GM18511 (cell line): ENCODE data around the gene CNTF.

Experiments used
- ATAC-seq: cut with Tn5 transposase; IDR thresholded peaks from one replicate; pipeline ENCODE4 v1.9.1; 2021; ENCODE audit warnings: mild to moderate bottlenecking, moderate library complexity; ENCODE audit not compliant: unreplicated experiment

Gene CNTF

DNA sequence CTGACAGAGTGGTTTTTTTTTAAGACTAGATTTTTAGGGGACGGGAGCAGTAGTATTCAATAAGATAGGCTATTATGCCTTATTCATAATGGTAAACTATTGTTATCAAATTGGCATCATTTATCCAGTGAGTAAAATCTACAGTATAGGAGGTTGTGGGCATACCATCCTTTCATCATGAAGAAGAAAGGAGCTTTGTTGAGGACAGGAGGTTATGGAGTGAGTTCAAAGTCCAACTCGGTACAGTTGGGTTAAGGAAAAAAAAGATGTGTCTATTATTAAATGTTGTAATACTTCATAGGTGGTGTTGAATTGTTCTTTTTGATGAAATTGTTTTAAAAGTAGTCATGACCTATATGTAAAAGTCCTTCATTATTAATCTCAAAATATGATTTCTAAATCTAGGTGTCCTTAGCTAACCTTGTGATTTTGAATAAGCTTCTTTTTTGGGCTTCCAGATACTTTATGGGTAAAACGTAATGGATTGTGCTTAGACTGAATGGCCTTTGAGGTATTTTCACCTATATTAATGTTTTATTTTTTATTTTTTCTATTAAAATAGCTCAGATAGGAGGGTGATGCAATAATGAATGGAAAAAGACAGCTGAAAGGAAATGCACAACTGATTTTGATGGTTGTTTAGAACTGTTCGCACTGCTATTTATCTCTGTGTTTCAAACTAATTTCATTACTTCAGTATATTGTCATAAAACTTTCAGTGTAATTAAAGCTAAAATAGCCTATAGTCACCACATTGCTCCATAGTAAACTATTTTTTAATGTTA, 15.3 kb upstream of the CNTF start:
- no peak for ATAC-seq

GRCh38 chr11:58608331-58608730, 14.1 kb upstream of the CNTF start:
- ATAC-seq = no peak

GRCh38 chr11:58609723-58610122, 12.7 kb upstream of the CNTF start:
- no peak for ATAC-seq

- ATAC-seq = no peak
Observed at GRCh38 chr11:58613228-58613627, 9.2 kb upstream of the CNTF start.

DNA sequence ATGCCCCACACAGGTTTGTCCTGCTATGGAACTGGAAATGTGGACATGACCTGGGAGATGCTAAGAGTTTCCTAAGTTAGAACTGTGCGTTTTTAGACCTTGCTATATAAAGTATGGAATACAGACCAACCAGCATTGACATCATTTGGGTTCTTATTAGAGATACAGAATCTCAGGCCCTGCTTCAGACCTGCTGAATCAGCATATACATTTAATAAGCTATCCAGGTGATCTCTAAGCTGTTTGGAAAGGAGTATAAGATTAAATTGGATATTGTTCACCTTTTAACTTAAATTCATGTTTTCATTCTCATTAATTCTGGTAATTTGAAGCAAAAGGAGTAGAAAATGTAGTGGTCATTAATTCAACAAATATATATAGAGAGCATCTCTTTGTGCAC, 6.9 kb upstream of the CNTF start:
- no peak for ATAC-seq

GRCh38 chr11:58616594-58616993, 5.9 kb upstream of the CNTF start:
- no peak for ATAC-seq

- ATAC-seq = no peak
Observed at GRCh38 chr11:58617976-58618557, 4.4 kb upstream of the CNTF start.

DNA sequence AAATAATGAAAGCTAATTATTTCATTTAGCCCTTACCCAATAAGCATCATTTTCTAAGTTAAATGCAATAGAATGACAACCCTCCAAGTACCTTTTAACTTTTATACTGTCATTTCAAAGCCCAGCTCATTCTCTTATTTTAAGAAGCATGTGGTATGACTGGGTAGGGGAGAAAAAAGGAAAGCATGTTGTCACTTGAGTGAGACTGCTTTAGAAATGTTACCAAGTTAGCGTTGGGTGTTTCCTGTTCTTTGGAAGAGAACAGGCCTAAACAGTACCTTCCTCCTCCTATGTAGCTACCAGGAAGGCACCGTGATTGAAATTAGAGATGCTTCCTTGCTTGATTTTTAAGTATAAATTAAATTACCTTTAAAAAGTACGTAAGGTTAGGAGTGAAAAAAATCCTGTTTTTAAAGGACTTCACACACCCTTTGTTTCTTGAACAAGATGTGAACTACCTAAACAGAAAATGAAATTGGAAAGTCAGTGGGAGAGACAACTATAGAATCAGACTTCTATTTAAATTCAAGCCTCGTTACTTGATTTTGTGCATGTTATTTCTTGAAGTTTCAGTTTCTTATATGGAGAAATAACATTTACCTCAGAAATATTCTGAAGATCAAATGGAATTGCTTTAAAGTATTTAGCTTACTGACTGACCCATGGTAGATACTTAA, 741 bp upstream of the CNTF start:
- ATAC-seq = no peak

- no peak for ATAC-seq
Observed at GRCh38 chr11:58625086-58625485, 2.6 kb downstream of the CNTF start.

DNA sequence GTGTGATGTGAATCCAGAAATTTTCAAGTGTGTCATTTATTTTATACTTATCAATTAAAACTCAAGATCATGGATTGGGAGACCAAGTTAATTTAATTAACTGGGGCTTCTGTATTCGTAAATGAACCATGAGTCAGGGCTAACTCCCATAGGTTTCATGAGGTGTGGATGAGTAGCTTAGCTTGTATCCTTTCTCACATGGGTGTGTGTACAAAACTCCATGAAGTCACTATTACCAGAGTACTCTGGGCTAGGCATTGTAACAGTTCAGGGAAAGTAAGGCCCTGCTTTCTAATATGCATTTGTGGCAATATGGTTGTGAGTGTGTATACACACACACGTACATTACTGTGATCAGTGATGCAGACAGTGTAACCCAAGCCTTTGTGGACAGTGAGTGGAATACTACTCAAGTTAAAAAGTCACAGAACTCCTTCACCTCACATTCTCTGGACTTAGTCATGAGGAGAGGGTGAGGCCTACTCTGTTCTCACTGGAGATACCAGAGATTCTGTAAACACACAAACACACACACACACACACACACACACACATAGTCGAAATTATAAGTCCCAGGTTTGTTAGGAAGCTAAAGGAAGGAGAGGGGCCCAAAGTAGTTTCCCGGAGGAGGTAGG, 3.5 kb downstream of the CNTF start:
- ATAC-seq = no peak

DNA sequence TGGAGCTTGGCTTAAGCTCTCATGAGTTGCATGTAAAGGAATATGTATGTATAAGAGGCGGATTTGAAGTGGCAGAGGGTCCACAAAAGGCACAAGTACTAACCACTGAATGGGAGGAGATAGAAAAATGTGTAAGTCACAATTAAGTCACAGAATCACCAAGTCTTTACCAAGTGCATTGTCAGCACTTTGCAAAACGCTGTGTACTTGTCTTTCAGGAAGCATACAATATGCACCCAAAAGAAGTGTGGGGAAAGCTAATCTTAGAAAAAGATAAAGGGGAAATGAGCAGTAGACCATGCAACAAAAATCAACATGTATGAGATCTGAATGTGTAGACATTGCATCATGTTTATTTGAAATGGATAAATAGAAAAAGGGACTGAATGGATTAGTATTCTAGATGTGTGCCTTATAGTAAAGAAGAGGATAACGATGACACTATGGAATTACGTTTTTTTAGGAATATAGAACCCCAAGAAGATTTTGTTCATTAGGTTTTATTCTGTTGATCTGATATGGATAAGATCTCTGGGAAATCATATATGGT, 4.5 kb downstream of the CNTF start:
- no peak for ATAC-seq

DNA sequence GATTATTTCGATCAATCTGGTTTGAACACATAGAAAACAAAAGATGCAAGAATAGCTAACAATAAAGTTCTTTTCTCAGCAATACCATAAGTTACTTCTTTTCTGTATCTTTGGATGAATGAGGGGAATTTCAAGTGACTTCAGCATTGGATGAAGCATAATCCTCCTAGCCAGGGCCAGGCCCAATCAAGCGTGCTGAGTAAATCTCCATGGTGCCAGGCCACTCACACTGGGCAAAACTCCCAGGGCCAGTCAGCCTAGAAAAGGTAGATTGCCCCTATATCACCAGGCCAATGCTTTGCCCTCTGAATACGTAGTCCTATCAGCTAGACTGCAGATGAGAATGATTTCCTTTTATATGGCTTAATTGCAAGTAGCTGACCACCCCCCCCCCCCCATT, 6.0 kb downstream of the CNTF start:
- no peak for ATAC-seq

- ATAC-seq = peak; percentile 63
Observed at GRCh38 chr11:58629857-58630256, 7.4 kb downstream of the CNTF start.

DNA sequence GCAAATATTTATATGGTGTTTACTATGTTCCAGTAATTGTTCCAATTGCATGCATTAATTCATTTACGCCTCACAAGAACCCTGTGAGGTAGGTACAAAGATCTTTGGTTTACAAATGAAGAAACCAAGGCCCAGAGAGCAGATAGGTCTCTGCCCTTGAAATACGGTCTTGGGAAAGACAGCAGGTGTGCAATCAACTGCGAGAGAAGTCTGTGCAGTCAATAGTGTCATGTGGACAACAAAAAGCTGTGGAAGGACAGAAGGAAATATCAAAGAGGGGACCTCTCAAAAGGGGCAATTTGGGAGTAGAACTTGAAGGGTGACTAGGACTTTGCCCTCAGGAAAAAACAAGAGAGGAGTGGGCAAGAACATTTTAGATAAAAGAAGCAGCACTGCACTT, 8.9 kb downstream of the CNTF start:
- ATAC-seq = no peak

DNA sequence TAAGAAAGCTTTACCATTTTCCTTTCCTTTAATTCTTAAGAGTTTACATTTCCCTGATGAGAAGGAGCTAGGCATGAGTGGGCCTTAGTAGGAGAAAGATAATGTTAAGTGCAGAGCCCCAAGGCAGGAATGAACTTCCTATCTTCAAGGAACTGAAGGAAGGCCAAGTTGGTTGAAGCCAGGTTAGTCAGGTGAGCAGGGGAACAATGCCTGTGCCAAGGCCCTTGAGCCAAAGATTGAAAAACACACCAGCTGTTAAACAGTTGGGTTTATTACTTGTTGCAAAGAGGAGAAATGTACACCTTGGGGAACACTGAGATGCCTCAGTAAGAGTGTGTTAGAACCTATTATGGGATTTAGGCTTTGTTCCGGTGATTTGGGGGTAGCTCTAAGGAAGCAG, 10.0 kb downstream of the CNTF start:
- ATAC-seq = no peak

DNA sequence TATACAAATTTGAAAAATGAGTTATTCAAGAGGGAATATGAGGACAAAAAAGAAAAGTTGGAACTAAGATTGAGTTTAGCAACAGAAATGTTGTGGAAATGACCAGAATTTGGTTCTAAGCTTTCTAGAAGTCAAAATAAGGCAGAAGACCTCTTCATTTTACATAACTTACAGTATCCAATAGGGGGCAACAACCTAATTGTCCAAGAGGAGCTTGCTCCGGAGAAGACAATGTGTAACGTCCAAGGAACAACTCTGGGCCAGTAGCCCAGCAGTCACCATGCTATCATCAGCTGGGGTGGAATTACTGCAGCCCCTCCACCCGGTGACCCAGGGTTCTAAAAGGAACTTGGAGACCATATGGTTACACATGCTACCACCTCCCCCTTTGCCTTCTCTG, 14.1 kb downstream of the CNTF start:
- ATAC-seq = no peak

GRCh38 chr11:58637371-58637770, 14.9 kb downstream of the CNTF start:
- no peak for ATAC-seq

- ATAC-seq = no peak
Observed at GRCh38 chr11:58639103-58639502, 16.6 kb downstream of the CNTF start.

DNA sequence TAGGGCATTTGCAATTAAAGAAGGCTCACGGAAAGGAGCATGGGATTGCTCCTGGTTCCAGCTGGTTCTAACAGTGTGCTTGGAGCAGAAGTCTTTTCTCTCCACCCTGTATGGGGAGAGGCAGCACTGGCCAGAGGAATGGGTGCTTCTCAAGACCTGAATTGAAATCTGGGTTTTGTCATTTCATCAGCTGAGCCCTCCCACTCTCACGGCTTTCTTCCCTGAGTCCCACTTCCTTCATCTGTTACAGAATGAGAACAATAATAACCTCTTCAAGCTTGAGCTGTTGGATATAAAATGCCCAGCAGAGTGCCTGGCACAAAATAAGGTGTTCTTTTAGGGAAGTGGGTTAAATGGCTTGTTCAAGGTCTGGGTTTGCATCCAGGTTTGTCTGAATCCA, 17.2 kb downstream of the CNTF start:
- ATAC-seq = no peak

GRCh38 chr11:58640386-58641023, 18.0 kb downstream of the CNTF start:
- peak; percentile 67 for ATAC-seq

- no peak for ATAC-seq
Observed at GRCh38 chr11:58641341-58641740, 18.9 kb downstream of the CNTF start.
